ENCODE measurements around the gene MOB4. TPM values are rescaled to one million over a fixed set of nuclear protein-coding genes. Genes with fewer than 3 reads are reported as not detected.

The MOB4 gene
- total RNA-seq, 1 experiment from 2014 or later, result 31.1 TPM

DNA sequence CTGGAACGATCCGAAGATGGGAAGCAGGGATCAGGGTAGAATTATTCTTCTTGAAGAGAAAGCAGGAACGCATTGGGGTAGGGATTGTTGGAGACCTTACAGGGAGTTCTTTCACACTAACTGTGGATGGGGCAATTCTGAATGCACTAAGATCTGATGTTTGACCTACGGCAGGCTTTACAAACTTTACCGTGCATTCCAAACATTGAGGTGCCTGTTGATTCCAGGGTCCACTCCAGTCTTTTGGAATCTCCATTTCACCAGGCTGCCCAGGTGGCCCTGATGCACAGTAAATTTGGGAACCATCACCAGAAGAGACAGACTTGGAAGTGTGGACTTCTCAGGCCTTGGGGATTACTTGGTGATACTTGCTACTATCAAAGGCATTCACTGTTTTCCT lies 82.6 kb downstream of the MOB4 start:
- H3K4me3 Mint-ChIP-seq (ENCODE audit: unreplicated experiment), result no peak overlapping the region
- H3K27ac Mint-ChIP-seq (ENCODE audit: unreplicated experiment), result no peak overlapping the region
- Histone ChIP-seq H3K27me3 (replicated peaks; ENCODE audit: control insufficient read depth, insufficient read depth, low read length) (no peaks in the 10 kb centered on the region; the same call in 1 of the 2 replicates), H3K36me3 (ENCODE audit: control insufficient read depth, insufficient read depth, low read length) (no peaks in the 10 kb centered on the region), H3K9me3 (no peaks in the 10 kb centered on the region), H3K4me3 (ENCODE audit: low read depth, low read length) (no peak overlapping the region), H3K4me1 (no peaks in the 10 kb centered on the region)
- no TSS peak for BruUV-seq (replicated peaks)
- ChIA-PET CTCF (no interaction called here), POLR2A (no interaction called here)
- H3K9me3 Mint-ChIP-seq (ENCODE audit: unreplicated experiment), result no peaks in the 10 kb centered on the region
- TF ChIP-seq, protein P1, sequence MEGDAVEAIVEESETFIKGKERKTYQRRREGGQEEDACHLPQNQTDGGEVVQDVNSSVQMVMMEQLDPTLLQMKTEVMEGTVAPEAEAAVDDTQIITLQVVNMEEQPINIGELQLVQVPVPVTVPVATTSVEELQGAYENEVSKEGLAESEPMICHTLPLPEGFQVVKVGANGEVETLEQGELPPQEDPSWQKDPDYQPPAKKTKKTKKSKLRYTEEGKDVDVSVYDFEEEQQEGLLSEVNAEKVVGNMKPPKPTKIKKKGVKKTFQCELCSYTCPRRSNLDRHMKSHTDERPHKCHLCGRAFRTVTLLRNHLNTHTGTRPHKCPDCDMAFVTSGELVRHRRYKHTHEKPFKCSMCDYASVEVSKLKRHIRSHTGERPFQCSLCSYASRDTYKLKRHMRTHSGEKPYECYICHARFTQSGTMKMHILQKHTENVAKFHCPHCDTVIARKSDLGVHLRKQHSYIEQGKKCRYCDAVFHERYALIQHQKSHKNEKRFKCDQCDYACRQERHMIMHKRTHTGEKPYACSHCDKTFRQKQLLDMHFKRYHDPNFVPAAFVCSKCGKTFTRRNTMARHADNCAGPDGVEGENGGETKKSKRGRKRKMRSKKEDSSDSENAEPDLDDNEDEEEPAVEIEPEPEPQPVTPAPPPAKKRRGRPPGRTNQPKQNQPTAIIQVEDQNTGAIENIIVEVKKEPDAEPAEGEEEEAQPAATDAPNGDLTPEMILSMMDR (IDR thresholded peaks at IDR 0.05; ENCODE audit: insufficient read depth in 1 of 2, low read depth in 1 of 2, low read length in 1 of 2, severe bottlenecking in 1 of 2, unreplicated experiment in 1 of 2), result no peak
- H3K4me1 Mint-ChIP-seq (ENCODE audit: low read depth, unreplicated experiment), result no peaks in the 10 kb centered on the region
- H3K27me3 Mint-ChIP-seq (ENCODE audit: insufficient read depth, unreplicated experiment), result peaks cover 13% of the 10 kb centered on the region
- no peaks in the 10 kb centered on the region for H3K36me3 Mint-ChIP-seq (ENCODE audit: insufficient read depth, unreplicated experiment)
- intact Hi-C loops (cut with micrococcal nuclease; ENCODE audit: unreplicated experiment), result loop anchor here (10.0 kb wide), 1 partner anchor 176 kb away; no protein-coding TSS in a partner anchor
- DNase-seq, result no peak

DNA sequence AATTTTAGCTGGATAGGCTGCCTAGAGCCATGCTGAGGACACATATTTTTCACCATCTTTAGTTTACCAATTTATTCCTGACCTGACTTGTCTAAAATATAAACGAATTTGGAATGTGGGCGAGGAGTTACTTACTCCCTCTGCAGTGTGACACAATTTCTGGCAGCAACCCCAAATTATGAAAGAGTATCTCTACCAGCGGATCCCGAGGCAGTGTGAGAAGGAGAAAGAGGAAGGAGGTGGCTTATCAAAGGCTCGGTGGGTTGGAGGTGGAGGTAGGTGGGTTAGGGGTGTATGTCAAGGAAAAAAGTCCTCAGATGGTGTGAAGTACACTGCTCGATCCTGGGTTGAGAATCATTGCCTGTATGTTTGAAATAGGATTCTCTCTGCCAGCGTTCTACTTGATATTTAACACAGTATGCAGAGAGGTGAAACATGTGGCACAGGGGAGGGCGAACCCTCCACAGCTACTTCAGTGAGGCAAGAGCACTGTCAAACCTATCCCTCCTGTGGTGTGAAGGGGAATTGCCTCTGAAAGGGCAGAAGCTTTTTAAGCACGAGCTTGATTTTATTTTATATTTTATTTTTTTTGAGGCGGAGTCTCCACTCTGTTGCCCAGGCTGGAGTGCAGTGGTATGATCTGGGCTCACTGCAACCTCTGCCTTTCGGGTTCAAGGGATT lies 83.6 kb downstream of the MOB4 start:
- Histone ChIP-seq H3K4me3 (ENCODE audit: low read depth, low read length) (no peak overlapping the region), H3K9me3 (no peaks in the 10 kb centered on the region), H3K4me1 (no peaks in the 10 kb centered on the region), H3K27me3 (replicated peaks; ENCODE audit: control insufficient read depth, insufficient read depth, low read length) (no peaks in the 10 kb centered on the region; the same call in 1 of the 2 replicates), H3K36me3 (ENCODE audit: control insufficient read depth, insufficient read depth, low read length) (no peaks in the 10 kb centered on the region)
- TF ChIP-seq, protein P1 (IDR thresholded peaks at IDR 0.05; ENCODE audit: insufficient read depth in 1 of 2, low read depth in 1 of 2, low read length in 1 of 2, severe bottlenecking in 1 of 2, unreplicated experiment in 1 of 2), result peak; percentile 42 to 50
- POLR2A ChIA-PET, result no interaction called here
- intact Hi-C loops (cut with micrococcal nuclease; ENCODE audit: unreplicated experiment), result loop anchor here (10.0 kb wide), 1 partner anchor 175 kb away; no protein-coding TSS in a partner anchor
- peaks cover 13% of the 10 kb centered on the region for H3K27me3 Mint-ChIP-seq (ENCODE audit: insufficient read depth, unreplicated experiment)
- CTCF ChIA-PET, result interaction anchor here (0.6 to 0.7 kb wide), 2 partner anchors 146 to 165 kb away, joined by 3 read pairs; partner anchors contain the start of gene SF3B1
- DNase-seq, result peak in 1 of 2 experiments; percentile 38
- no TSS peak for BruUV-seq (replicated peaks)
- no peaks in the 10 kb centered on the region for H3K36me3 Mint-ChIP-seq (ENCODE audit: insufficient read depth, unreplicated experiment)
- H3K9me3 Mint-ChIP-seq (ENCODE audit: unreplicated experiment), result no peaks in the 10 kb centered on the region
- no peaks in the 10 kb centered on the region for H3K4me1 Mint-ChIP-seq (ENCODE audit: low read depth, unreplicated experiment)
- no peak overlapping the region for H3K27ac Mint-ChIP-seq (ENCODE audit: unreplicated experiment)
- H3K4me3 Mint-ChIP-seq (ENCODE audit: unreplicated experiment), result no peak overlapping the region

DNA sequence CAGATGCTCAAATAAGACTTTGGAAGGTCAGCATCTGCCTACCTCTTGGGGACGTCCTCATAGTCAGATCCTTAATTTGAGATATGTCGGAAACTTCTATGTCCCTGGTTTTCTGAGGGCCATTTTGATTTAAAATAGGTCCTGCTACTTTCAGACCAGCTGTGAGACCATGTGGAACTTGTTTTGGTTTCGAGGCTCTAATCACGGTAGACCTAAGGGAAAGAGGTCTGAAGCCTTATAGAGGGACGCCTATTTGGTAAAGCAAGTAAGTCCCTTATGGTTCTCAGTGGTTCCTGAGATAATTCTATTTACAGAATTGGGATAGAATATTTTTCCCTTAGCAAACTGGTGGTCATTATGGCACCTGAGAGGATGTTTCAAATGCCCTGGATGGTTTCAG lies 84.4 kb downstream of the MOB4 start:
- peaks cover 10% of the 10 kb centered on the region for H3K27me3 Mint-ChIP-seq (ENCODE audit: insufficient read depth, unreplicated experiment)
- H3K4me1 Mint-ChIP-seq (ENCODE audit: low read depth, unreplicated experiment), result no peaks in the 10 kb centered on the region
- Histone ChIP-seq H3K9me3 (no peaks in the 10 kb centered on the region), H3K4me3 (ENCODE audit: low read depth, low read length) (no peak overlapping the region), H3K27me3 (replicated peaks; ENCODE audit: control insufficient read depth, insufficient read depth, low read length) (no peaks in the 10 kb centered on the region; the same call in 1 of the 2 replicates), H3K36me3 (ENCODE audit: control insufficient read depth, insufficient read depth, low read length) (no peaks in the 10 kb centered on the region), H3K4me1 (no peaks in the 10 kb centered on the region)
- no peak overlapping the region for H3K27ac Mint-ChIP-seq (ENCODE audit: unreplicated experiment)
- ChIA-PET POLR2A (no interaction called here), CTCF (interaction anchor here (0.6 kb wide), 1 partner anchor 147 kb away, joined by 3 read pairs; no protein-coding TSS in a partner anchor)
- no peaks in the 10 kb centered on the region for H3K36me3 Mint-ChIP-seq (ENCODE audit: insufficient read depth, unreplicated experiment)
- intact Hi-C loops (cut with micrococcal nuclease; ENCODE audit: unreplicated experiment), result no loop called here
- DNase-seq, result no peak
- TF ChIP-seq, protein P1 (IDR thresholded peaks at IDR 0.05; ENCODE audit: insufficient read depth in 1 of 2, low read depth in 1 of 2, low read length in 1 of 2, severe bottlenecking in 1 of 2, unreplicated experiment in 1 of 2), result no peak
- no peak overlapping the region for H3K4me3 Mint-ChIP-seq (ENCODE audit: unreplicated experiment)
- no peaks in the 10 kb centered on the region for H3K9me3 Mint-ChIP-seq (ENCODE audit: unreplicated experiment)
- no TSS peak for BruUV-seq (replicated peaks)
